GM18520 (cell line): ENCODE measurements around the gene CAPRIN2.
A peak's percentile ranks its signal among the peaks of the same experiment; 100 is the strongest.

Source experiments
- ATAC-seq: cut with Tn5 transposase; IDR thresholded peaks from one replicate; pipeline ENCODE4 v1.9.1; 2021; ENCODE audit not compliant: unreplicated experiment

Gene CAPRIN2, protein sequence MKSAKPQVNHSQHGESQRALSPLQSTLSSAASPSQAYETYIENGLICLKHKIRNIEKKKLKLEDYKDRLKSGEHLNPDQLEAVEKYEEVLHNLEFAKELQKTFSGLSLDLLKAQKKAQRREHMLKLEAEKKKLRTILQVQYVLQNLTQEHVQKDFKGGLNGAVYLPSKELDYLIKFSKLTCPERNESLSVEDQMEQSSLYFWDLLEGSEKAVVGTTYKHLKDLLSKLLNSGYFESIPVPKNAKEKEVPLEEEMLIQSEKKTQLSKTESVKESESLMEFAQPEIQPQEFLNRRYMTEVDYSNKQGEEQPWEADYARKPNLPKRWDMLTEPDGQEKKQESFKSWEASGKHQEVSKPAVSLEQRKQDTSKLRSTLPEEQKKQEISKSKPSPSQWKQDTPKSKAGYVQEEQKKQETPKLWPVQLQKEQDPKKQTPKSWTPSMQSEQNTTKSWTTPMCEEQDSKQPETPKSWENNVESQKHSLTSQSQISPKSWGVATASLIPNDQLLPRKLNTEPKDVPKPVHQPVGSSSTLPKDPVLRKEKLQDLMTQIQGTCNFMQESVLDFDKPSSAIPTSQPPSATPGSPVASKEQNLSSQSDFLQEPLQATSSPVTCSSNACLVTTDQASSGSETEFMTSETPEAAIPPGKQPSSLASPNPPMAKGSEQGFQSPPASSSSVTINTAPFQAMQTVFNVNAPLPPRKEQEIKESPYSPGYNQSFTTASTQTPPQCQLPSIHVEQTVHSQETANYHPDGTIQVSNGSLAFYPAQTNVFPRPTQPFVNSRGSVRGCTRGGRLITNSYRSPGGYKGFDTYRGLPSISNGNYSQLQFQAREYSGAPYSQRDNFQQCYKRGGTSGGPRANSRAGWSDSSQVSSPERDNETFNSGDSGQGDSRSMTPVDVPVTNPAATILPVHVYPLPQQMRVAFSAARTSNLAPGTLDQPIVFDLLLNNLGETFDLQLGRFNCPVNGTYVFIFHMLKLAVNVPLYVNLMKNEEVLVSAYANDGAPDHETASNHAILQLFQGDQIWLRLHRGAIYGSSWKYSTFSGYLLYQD

DNA sequence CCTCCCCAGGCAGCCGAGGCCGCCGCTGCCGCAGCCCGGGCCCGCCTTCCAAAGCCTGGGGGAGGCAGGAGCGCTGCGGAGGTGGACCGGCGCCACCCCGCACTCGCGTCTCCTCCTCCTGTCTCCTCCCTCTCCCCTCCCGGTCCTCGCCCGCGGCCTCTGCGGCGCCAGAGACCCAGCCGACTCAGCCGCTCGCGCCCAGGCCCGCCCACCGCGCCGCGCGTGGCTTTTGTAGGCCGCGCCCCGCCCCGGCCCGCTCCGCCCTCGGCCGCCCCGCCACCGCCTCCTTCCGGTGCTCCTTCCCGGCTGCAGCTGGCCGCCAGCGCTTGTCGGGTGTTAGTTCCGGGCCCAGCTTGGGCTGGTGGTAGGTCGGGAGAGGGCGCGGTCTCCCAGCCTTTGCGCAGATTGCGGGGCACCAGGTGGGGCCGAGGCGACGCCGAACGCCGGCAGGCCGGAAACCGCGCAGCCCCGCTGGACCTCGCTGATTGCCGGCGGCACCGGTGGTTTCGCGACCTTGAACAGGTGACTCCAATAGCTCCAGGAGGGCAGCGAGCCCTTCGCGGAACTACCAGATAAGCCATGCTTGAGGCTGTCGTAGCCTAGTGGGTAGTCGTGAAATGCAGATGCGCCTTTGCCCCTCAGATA lies at the start of gene CAPRIN2:
CAPRIN2 (minus strand) TSS at position 202 of the 645 bp plus-strand sequence. CDS start 1,431 bp downstream, outside the sequence.
- ATAC-seq: peak; percentile 88

DNA sequence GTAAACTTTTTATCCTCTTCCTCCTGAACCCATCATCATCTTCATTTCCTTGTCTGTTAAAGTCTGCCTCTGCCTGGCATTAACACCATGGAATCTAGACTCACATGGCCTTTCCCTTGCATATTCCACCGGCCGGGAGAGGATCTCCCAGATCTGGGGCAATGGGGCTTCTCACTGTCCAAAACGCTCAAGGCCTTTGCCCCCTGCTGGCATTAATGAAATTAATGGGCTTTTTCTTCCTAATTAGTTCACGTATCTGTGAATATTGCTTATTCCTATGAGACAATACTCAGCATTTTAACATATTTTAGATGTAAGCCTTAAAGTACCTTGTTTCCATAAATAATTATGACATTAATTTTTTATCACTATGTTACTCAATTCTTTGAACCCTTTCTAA lies 42.9 kb upstream of the CAPRIN2 start:
- ATAC-seq: no peak

DNA sequence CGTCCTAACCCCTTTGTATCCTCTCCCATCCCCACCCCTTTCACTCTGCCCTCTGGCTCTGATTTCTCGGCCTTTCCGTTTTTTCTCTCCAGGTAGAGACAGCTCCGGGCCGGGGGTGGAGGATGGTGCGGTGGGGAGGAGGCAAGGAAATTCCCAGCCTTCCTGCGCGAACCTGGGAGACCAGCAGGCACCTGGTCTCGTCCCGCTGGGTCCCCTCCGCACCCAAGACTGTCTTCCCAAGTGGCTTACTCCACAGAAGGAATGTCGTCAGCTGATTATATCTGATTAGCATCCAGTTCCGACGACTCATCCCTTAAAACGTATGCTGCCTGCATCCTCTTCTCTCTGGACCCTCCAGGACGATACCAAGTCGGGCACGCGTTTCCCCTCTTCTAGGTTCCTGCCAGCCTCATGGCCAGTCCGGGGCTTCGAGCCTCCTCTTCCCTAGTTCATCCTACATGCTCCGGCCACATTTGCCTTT lies 42.2 kb upstream of the CAPRIN2 start:
- ATAC-seq: no peak

DNA sequence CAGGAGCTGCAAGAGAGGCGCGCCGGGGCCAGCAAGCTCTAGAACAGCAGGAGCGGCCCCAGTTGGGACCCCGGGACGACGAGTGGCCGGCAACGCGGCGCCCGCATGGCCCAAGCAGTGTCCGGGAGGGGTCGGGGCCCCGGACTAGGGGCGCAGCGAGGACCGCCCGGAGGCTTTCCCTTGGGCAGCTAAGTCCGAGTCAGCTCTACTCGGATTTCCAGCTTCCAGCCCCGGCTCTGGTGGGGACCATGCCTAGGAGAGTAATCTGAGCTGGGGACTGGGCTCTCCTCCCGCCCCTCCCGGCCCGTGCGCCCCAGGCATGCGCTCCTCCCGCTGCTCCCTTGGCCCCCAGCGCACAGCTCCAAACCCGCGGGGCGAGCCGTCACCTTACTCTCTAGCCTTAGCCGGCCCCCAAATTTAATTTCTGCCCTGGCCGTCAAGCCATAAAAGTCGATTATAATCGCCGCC lies 41.6 kb upstream of the CAPRIN2 start:
- no peak for ATAC-seq

DNA sequence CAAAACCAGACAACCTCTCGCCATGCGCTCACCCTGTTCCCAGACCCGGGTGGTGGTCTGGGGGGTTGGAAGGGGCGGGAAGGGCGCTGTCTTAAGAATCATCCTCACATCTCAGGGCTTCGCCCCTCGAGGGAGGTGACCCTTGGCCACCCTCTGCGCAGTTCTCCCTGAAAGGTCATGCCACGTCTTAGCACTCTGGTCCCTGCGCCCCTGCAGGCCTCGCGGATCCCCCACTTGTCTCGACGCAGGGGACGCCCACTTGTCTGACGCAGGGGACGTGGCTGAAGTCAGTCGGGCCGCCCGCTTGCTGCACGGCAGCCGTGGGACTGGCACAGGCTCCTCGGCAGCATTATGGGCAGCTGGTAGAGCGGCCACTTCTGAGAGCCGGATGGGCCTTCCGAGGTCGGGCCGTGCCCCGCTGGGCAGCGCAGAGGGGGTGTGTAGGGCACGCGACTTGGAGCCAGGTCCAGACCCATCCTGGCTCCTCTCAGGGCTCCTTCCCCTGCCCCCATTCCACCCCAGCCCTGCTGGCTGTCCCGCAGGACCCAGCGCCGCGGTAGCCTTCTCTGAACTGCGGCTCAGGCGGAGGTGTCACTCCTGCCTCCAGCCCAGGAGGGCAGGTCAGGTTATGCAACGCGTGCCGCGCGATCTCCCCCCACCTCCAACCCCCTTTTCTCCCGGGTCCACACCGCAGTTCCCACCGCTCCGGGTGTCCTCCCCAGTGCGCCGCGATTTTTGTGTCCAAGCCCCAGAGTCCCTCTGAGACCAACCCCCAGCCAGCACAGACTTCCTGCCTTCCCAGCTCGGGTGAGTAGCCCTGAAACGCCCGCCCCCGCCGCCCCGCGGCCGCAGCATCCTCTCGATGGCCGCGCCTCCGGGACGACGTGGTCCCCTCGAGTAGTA lies 40.9 kb upstream of the CAPRIN2 start:
- ATAC-seq: peak; percentile 50

DNA sequence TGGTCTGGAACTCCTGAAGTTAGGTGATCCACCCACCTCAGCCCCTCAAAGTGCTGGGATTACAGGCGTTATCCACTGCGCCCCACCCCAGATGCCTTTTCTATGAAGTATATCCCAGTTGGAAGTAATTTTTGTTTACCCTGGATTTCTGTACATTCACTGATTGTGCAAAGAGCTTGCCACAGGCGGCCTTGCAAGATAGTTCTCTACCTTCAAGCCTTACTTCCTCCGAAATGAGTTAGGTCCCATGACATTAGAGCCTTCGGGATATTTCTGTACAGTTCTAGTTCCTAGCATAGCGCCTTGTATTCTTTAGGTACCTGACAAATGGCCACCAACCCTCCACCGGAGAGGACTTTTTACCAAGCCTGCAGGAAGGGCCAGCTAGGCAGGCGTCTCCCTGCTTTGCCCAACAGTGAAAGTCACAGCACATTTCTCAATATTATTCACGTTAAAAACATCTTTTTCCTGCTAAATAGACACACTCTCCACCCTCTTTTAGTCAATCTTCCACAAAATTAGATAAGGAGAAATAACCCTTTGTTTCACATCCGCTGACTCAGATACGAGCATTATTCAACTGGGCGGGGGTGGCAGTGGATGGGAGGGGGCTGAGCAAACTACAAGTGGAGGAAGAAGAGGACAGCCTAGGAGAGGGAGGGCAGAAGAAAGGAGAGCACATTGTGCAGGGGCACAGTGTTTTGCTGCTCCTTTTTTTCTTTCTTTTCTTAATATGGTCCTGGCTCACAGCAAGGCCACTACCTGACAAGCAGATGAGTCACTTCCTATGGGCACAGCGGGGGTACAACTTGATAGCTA lies 40.0 kb upstream of the CAPRIN2 start:
- ATAC-seq: no peak

DNA sequence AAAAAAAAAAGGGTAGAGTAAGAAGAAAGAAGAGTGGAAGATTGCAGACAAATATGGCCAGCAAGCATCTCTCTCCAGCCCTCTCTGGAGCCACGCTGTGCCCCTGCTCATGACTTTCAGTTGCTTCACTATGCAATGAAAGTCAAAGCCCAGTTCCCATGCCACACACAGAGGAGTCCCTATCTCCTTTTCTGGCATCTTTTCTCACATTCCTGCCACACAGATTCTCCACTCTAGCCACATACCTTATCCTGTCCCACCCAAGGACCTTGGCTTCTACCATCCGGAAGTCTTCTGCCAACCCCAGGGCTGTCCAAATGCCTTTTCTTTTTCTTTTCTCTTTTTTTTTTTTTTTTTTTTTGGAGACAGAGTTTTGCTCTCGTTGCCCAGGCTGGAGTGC lies 39.3 kb upstream of the CAPRIN2 start:
- no peak for ATAC-seq

DNA sequence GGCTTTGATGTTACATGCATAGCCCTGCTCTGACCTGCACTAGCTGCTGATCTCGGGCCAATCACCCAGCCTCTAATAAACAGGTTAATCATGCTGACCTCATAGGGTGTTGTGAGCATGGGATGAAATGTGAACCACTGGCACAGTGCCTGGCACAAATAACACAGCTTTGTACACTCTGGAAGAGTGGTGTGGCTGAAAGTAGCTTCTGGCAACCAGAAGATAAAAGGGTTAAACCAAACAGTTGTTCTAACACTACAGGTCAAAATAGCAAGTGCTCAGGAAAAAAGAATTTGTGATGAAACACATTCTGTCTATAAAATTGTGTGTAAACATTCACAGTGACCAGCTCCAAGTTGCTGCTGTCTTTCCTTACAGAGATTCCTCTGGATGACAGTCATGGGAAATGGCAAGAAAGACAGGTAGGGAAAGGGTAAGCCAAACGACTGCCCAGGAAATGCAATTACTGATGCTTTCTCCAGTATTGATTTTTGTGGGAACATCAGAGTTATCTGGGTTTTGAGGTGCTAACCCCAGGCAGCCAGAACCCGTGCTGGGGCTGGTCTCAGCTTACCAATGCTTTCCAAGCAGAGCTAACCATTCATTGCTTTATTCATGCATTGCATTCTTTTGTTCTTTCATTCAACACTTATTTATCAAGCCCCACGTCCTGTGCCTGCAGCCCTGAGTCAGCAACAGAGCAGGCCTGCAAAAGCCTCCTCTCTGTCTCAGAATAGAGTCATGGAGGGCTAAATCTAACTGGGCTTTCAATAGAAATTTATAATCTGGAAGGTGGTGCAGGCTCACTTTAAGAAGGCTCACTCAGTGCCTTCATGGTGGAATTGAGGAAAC lies 38.1 kb upstream of the CAPRIN2 start:
- ATAC-seq: no peak

DNA sequence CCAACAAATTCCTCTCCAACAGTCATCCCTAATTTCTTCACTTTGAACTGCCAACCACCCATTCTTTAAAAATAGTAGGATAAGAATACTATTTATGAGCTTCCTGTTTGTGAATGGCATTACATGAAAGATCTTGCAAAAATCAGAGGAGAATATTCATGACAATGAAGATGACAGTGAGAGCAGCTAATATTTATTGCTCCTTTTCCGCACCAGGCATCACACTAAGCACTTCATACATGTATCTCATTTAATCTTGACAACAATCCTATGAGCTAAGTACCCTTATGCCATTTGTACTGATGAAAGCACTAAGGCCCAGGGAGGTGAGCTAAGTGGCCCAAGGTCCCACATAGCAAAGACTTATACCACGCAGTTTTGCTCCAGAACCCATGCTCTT lies 37.3 kb upstream of the CAPRIN2 start:
- ATAC-seq: no peak

DNA sequence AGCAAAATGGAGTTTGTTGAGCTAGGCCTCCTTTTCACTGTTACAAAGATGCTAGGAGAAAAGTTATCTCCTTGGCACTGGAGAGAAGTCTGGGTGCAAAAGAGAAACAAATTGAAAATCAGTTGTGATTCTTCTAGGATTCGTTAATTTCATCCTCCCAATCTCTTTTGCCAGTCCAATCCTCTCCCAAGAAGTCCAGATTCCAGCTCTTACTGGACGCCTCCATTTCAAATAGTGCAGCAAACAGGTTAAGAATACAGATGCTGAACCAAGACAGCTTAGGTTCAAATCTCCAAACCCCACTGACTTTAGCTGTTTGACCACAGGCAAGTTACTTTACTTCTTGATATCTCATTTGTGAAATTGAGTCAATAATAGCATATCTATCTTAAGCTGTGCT lies 34.0 kb upstream of the CAPRIN2 start:
- no peak for ATAC-seq

DNA sequence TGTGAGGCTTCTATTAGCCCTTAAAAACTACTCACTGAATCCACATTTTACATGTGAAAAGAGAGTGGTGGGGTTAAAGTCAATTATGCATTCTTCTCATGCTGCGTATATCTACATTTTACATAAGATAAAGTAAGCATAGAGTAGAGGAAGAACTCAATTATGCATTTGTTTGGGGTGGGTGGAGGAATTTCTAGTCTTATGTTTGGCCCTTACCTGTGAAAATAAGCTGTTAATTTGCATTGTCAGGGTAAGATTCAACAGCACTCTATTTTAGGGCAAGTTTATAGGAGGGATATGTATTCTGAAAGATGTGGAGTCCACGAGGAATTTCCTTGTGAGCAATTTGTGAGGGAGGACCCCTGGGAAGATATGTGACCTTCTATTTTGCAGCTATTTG lies 30.9 kb upstream of the CAPRIN2 start:
- no peak for ATAC-seq

DNA sequence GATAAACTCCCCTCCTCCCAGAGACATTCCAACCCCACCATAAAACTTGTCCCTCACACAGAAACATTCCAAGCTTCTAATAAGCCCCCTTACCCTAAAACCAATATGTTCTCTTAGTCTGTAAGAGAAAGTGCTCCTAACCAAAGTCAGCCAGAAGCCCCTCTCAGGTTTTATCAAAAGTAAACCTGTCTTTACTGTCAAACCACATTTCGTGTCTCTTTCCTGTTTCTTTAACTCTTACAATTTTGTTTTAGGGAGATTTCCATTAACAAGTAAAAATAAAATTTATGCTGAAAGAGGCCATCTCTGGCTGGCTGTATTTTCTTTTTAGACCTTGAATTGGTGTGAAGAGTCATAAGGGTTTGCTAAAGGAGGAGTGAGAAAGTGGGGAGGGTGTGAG lies 29.8 kb upstream of the CAPRIN2 start:
- no peak for ATAC-seq

DNA sequence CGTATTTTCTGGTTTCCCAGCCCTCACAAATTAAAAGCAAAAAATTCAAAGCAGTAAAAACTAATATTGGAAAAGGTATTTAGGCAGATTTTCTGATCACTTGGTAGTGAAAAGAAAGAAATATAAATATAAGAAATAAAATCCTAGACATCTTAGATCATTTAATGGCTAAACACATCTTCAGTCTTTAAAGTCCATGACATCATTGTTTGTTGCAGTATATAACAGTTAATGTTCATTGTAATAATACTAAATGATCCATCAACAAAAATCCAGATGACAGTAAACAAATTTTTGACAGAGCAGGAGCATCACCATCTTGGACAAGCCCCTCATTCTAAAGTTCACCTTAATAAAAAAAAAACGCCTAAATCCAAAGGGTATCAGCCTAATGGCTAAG lies 29.2 kb upstream of the CAPRIN2 start:
- no peak for ATAC-seq

DNA sequence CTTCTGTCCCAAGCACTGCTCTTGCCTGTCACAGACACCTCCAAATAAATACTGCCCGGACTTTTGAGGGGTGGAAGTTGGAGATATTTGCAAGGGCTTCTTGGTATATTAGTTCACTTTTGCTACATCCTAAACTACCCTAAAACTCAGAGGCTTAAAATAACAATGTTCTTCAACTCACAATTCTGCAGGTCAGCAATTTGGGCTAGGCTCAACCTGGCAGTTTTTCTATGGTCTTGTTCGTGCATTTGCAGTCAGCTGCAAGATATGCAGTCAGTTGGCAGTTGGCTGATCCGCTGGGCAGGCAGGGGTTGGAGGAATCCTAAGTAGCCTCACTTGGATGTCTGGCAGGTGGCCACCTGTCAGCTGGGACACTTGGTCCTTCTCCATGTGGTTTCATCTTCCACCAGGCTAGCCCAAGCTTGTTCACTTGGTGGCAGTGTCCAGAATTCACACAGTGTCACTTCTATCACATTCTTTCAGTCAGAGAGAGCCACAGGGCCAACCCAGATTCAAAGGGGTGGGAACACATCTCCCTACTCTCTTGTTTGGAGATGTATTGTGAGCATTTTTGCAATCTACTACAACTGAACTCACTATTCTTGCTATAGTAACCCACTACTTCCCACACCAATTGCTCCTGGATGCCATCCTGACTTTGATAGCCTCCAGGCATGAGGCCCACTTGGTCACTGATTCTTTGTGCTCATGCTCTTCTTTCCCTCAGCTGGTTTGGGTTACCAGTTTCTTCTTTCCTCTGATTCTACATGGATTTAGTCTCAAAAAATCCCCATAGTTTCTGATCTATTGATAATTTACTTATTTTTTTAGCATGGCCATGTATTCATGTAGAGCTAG lies 27.8 kb upstream of the CAPRIN2 start:
- no peak for ATAC-seq

DNA sequence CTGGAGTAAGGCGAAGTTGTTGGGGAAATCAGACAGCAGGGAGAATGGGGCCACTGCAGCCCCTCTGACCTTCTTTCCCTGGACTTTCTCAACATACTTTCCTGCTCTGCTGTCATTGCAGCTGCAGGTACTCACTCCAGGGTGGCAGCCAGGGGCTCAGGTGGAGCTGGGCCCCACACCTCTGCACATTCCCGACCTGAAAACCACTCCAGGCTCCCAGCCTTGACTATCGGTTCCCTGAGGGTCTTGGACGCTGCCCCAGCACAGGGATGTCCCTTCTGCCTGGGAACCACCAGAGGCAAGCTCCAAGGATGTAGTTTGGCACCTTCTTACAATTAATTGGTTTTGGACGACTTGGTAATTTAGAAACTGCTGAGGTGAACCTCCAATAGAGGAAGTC lies 24.8 kb upstream of the CAPRIN2 start:
- ATAC-seq: no peak

DNA sequence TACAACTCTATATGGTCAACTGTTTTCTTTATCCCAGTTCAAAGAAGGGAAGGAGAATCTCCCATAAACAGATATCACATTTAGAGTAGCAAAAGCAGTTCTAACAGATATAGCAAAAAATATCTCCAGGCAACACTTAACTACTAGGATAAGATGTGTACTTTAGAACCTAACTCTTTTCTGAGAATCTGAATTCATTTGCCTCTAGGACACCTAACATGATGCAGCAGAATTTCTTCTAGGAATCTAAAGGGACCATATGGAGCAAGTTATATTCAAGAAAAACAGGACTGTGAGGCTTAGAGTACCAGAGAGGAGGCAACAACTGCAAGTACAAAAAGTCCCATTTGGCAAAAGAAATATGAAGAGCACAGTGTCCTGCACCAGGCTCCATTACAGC lies 24.4 kb upstream of the CAPRIN2 start:
- ATAC-seq: no peak

DNA sequence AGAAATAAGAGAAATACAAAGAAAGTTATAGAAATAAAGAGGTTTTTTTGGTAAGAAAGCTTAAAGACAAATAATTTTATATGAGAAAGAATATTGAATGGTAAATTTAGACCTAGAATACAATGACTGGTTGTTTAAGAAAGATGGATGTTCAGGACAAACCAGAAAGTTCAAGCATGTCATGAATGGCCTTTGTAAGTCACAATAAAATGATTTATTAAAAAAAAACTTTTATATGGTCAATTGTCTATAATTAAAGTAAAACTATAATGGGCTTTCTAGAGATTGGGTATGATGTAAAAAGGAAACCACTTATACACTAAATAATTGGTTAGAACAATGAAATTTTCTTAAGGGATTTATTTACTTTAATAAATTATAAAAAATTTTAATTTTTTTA lies 19.8 kb upstream of the CAPRIN2 start:
- no peak for ATAC-seq
